Hematopoietic multipotent progenitor cell (in vitro differentiated cells): Measurements from ENCODE around the gene CBLL1. TPM values are rescaled to one million over a fixed set of nuclear protein-coding genes. Genes with fewer than 3 reads are reported as not detected.

Experiments used
- DNase-seq, 3 donors: peaks; one replicate each; pipeline ENCODE4 v3.0.0-alpha.2; 2011 to 2015; ENCODE audit warnings: low read depth in 2 of 3, low spot score in 2 of 3
- total RNA-seq: library from RNA; depleted of rRNA; stranded (reverse); fragments of >200 nt; gene quantifications from one replicate; pipeline ENCODE4 v1.2.3, GENCODE V29; 2012

The CBLL1 gene, protein sequence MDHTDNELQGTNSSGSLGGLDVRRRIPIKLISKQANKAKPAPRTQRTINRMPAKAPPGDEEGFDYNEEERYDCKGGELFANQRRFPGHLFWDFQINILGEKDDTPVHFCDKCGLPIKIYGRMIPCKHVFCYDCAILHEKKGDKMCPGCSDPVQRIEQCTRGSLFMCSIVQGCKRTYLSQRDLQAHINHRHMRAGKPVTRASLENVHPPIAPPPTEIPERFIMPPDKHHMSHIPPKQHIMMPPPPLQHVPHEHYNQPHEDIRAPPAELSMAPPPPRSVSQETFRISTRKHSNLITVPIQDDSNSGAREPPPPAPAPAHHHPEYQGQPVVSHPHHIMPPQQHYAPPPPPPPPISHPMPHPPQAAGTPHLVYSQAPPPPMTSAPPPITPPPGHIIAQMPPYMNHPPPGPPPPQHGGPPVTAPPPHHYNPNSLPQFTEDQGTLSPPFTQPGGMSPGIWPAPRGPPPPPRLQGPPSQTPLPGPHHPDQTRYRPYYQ
- total RNA-seq: 35.3 TPM

DNA sequence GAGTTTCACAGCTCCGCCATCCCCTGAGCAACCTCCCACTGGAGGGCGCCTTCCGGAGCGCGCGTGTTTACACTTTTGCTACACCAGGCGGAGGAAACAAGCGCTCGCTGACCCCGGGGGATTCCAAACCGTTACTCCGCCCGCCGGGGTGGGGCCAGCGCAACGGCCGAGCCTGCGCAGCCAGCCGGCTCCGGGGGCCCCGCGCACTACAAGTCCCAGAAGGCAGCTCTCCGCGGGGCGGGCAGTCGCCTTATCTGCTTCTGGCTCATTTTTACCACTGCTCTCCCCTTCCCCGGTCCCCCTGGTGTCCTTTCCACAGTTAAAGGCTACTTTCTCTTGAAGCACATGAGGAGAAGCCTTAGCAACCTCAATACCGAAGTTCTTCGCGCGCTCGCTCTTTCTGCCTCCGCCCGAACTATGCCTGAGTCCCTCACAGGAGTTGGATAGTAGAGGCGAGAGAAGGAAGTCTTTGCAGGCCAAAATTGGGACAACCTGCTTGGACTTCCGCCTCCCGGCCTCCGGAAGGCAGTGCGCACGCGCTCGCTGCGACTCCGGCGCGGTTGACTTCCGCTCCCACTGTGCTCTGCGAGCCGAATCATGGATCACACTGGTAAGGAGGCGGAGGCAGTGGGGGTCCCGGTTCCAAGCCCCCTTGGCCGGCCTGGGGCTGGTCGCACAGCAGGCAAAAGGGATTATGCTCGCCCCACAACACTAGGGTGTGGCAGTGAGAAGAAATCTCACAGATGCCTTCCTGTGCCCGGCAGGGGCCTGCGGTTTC lies at the start of gene CBLL1:
Gene CBLL1 (plus strand): TSS at position 576 of the 778 bp plus-strand sequence. CDS start 22 bp downstream, at position 598.
- DNase-seq: peak; percentile 91 to 97 (median 96)

DNA sequence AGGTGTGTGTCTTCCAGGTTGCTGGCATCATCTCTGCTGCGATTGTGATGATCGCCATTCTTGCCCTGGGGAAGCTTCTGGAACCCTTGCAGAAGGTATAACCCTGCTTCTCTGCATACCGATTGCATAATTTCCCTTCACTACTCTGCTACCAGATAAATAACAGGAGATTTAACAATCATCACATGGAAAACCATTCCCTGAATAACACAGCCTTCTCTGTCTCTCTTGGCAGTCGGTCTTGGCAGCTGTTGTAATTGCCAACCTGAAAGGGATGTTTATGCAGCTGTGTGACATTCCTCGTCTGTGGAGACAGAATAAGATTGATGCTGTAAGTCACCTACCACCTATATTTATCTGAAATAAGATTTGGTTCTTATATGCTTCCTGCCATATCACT lies 49.6 kb upstream of the CBLL1 start:
- DNase-seq: no peak

DNA sequence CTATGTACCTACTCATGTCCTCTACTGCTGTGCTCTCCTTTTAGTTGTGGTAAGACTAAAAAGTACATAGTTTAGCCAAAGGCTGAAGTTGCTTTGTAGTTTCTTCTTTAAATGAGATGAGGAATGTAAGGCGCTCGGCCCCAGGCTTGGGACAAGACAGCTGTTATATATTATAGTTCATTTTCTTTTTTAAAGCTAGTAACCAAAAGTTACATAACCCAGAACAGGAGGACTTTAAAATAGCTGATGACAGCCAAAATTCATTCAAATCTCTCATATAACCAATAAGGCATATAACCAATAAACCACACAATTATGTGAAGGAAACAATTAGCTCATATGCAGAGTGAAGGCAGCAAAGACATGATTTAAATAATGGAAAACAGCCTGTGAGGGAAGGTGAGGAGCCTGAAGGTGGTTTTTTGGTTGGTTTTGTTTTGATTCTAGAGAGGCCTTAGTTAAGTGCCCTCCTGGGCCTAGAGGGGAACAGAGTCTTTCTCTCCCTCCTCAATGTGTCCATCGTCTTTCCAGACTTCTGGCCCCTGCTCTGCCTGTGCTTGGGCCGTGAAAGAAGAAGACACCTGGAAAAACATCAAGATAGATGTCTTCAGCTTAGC lies 47.5 kb upstream of the CBLL1 start:
- no peak for DNase-seq

DNA sequence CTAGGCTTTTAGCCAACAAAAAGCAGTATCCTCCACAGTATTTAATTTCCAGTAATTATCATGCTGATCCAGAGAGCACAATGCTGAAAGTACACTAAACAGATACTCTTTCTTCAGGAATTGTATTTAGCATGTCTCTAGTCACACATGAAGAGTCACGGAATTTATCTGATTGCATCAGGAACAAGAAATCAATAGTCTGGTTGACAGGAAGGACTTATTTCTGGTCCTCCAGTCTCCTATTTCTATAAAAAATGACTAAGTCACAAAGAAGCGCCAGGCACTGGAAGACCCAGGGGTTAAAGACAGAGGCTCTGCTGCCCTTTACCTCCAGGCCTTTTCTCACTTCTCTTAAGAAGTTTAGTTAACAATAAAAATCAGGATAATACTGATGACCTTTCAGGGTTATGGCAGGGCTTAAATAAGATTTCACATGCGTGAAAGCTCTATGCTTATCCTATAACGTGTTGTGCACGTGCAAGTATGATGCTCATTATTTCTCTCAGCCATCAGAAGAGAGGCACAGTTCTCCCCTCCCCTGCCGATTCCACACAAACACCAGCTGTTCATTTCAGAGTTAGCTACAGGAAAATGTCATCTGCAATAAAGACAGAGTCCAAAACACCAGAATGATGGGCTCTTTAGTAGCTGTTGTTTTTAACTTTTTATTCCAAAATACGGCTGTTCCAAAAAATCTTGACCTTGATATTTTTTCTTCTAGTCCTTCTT lies 46.5 kb upstream of the CBLL1 start:
- DNase-seq: no peak

DNA sequence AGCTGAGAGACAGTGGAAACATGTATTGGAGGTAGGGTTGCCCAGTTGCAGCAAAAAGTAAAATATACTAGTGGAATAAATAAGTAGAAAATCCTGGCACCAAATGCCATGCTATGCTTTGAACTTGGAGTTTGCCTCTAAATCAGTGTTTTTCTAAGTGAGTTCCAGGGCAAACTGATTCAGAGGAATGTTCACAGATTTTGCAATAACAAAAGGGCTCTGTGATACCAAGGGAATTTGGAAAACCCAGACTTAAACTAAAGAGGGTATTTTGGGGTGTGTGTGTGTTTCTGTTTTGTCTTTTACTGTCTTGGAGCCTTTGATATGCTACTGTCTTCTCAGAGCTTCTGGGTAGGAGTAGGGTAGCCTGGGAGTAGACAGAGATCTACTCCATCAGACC lies 43.4 kb upstream of the CBLL1 start:
- no peak for DNase-seq

DNA sequence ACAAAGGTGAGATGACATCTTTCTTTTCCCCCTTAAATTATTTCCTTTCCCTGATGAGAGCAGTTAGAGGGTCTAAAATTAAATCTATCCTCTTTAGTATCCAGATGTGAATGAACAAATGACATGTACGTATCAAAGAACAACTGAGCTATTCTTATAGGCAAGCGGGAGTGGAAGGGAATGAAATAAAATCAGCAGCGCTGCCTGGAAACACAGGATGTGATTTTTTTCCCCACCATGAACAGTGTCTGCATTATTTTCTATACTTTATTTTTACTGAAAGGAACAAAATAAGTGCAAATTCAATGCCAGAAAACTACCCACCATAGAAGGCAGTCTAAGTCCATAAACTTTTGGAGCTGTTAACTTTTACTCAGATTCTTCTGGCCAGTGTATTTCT lies 42.8 kb upstream of the CBLL1 start:
- no peak for DNase-seq

DNA sequence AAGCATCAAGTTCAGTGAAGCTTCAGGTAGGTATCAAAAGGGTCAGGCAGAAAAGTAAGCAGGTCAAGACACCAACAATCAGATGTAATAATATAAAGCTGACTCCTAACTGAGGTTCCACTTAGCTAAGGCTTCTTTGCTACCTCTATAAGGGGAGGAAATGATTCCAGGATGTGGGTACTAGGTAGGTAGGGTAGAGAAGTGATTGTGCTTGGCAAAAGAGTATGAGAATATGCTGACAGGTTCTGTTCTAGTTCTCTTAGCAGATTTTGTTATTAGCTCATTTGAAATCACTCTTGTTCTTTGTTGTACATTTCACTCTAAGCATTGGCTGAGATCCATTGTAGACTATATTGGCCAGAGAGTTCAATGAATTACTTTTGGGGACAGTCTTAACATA lies 40.7 kb upstream of the CBLL1 start:
- no peak for DNase-seq

DNA sequence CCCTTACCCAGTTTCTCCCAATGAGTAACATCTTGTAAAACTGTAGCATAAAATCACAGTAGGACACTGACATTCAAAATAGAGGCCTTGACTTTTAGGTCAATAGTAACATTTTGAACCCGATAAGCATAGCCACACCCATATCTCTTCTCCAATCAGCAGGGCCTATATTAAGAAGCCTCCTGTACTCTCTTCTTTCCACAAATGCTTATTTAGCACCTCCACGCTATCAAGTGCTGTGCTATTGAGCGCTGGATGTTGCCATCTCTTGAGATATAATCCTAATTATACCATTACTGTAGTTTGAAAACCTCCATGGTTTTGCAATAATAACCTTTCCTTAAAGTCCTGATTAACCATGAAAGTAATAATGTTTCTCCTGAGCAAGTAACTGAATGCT lies 40.1 kb upstream of the CBLL1 start:
- DNase-seq: no peak

DNA sequence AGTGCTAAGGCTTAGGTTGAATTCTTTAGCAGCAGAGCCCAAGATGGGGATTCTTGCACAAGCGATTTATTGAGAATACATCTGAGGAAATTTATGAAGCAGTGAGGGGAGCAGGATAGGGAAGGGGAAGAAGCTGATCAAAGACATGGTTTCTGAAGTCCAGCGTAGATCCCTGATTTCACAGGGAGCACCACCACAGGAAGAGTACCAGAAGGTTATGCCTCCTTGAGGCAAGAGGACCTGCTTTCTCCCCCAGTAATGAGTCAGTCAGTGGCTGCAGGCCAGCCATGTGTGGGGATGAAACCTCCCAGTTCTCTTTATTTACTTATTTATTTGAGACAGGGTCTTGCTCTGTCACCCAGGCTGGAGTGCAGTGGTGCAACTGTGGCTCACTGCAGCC lies 35.0 kb upstream of the CBLL1 start:
- DNase-seq: no peak

DNA sequence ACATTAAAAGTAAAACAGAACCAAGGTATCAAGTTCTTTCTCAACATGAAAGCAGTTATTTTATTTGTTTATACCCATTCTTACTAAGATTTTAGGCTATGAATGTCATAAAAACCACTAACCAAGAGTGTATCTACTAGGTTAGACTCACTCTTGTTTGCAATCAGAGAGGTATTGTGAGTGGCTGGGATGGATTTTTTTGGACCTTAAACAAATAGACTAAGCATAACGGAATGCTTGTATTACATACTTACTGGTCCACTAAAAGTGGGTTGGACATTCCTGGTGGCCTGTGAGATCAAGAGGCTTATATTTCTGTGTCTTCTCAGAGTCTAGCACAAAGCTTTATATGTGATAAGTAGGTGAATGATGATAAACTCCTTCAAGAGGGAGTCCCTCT lies 32.6 kb upstream of the CBLL1 start:
- no peak for DNase-seq

DNA sequence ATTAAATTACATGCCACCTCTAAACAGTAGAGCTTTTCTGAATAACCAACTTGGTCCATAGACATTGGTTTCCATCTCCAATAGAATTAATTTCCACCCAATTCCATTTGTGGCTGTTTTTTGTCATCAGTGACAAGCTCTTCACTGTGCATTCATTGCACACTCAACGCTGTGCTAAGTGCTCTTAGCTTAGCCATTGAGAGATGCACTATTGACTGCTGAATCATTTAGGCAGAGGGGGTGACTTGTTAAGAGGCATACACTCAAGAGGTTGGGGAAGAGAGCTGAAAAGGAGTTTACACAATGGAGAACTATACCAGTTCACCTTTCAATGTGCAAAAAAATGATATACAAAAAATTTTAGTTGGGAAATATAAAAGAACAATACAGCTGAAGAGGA lies 31.9 kb upstream of the CBLL1 start:
- DNase-seq: no peak

DNA sequence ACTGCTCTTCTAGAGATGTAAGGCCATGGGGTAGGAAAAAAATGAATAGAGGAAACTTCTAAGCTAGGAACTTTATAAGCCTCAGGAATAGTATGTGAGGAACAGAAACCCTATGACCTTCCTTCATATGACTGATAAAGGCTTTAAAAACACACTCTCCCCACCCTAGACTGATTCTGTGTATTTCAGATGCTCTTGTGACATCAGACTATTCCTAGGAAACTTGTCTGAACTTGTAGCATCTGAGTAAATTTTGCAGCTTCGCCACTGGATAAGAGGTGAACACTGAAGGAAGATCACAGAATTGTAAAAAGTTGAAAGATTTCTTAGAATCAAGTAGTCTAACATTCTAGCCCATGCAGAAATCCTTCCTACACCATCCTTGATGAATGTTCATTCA lies 31.0 kb upstream of the CBLL1 start:
- no peak for DNase-seq

DNA sequence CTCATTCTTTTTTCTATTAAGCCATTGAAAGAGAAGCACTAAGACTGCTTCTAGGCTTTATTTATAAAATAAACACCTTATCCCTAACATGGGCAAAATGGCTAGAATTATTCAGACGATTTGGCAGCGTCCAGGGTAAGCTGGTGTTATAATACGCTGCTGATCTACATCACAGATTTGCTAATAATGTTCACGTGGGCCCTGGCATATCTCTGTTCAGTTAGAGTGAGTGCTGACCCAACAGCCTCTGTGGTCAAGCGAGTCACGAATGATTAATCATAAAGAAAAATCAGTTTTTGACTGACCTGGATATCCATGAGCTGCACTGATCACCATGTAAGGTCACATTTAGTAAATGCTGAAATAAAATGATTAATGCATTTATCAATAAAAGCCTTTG lies 28.4 kb upstream of the CBLL1 start:
- DNase-seq: no peak

DNA sequence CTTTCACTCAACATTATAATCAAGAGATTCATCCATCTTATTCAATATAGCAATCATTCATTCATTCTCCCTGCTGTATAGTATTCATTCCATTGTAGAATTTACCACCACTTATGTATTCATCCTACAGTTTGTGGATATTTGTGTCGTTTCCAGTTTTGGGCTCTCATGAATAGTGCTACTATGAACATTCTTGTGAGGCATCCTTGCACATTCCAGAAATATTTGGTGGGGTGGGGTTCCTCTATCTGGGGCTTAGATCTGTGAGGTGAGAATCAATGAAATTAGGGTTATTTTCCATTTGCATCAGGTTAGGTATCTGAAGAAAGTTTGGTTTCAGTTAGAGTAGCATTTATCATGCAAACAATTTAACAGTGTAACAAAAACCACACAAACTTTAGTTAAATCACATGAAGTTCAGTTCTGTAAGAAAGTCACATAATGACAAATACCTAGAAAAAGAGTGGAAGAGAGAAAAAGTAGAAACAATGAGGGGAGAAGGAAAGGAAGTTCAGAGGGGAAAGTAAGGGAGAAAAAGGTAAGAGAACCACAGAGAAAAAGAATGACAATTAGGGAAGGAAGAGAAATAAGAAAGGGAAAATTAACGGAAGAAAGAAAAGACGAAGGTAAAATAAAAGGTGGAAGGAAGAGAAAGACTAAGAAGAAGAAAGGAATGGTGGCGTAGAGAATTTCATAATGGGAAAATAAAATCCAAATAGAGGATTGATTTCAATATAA lies 25.3 kb upstream of the CBLL1 start:
- no peak for DNase-seq

DNA sequence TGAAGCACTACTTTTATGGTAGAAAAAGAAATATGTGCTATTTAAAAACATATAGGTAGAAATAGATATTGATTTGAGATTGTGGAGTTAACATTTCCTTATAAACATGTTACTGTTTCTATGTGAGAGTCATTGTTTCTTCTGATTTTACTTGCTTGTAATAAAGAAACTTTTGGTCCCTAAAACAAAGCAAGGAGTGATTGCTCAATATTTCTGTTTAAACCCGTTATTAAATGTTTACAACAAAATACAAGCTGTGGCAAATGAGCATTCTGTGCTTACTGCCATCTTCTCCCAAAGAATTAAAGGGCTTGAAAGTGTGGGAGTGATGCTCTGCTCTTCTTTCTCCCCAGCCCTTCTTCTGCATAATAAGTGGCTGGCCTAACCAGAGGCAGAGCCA lies 22.7 kb upstream of the CBLL1 start:
- no peak for DNase-seq

DNA sequence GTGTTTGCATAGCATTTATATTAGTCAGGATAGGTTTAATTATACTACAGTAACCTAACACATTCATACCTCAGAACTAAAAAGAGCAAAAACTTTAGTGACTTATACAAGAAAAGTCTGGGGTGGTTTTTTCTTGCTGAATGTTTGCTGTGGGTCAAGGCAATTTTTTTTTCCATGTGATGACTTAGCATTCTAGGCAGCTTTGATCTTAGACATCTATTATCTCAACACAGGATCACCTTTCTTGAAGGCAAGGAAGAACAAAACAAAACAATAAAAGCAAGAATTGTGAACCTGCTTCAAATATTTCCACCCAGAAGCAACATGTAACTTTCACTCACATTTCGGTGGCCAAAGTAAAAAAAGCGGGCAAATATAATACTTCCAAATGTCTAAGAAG lies 20.7 kb upstream of the CBLL1 start:
- DNase-seq: no peak

DNA sequence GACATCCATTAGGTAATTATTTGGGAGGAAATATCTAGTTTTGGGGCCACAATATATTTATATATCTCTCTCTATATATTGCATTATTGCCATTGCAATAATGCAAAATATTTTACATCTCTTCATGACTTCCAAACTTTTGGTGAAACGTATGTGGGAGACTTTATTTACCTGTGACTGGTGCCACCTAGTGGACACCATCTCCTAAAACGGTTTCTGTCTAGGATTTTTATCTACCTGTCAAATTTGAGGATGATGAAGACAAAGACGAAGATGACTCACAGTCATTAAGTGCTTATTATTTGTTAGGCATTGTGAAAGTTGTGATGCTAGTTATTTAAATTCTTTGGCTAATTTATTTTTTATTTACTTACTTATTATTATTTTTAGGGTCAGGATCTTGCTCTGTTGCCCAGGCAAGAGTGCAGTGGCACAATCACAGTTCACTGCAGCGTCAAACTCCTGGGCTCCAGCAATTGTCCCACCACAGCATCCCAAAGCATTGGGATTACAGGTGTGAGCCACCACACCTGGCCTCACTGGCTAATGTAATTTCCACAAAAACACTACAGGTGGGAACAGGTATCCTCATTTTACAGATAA lies 18.7 kb upstream of the CBLL1 start:
- peak; percentile 30 to 69 (median 48) for DNase-seq

DNA sequence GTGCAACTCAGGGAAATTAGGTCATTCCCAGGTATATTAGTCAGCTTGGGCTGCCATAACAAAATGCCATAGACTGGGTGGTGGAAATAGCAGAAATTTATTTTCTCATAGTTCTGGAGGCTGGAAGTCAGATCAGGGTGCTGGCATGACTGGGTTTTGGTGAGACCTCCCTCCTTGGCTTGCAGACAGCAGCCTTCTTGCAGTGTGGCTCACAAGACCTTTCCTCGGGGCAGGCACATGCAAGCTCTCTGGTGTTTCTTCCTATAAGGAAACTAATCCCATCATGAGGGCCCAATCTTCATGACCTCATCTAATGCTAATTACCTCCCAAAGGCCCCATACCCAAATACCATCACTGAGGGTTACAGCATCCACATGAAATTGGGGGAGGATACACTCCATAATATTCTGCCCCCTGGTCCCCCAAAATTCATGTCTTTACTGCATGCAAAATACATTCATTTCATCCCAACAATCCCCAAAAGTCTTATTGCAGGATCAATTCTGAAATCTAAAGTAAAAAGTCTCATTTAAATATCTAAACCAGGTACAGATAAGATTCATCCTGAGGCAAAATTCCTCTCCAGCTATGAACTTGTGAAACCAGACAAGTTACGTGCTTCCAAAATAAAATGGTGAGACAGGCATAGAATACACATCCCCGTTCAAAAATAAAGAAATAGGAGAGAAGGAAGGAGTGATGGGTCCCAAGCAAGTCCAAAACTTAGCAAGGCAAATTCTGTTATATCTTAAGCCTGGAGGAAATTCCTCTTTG lies 17.4 kb upstream of the CBLL1 start:
- no peak for DNase-seq

DNA sequence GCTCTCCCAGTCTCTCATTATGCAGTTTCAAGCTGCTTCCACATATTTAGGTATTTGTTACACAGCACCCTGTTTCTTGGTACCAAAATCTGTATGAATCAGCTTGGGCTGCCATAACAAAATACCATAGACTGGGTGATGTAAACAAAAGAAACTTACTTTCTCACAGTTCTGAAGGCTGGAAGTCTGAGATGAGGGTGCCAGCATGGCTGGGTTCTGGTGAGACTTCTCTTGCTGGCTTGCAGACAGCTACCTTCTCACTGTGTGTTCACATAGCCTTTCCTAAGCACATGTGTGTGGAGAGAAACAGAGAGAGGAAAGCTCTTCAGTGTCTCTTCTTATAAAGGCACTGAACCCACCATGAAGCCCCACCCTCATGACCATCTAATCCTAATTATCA lies 15.7 kb upstream of the CBLL1 start:
- DNase-seq: no peak
